Ovary (tissue), 9 donors: Measurements from ENCODE around the gene THADA. TPM values are rescaled to one million over a fixed set of nuclear protein-coding genes. Genes with fewer than 3 reads are reported as not detected.

ENCODE experiments used
- DNase-seq, 5 donors: peaks; one replicate each; pipeline ENCODE4 v3.0.0-alpha.2; 2019 to 2020
- H3K27ac ChIP-seq, 2 donors: fragments of 200-600 bp; one replicate each; pipeline versions ENCODE4 v1.5.1 to v1.8.0; 2019 to 2022
- H3K27me3 ChIP-seq: fragments of 200-600 bp; one replicate; pipeline ENCODE4 v1.8.0; 2022
- H3K36me3 ChIP-seq: fragments of 200-600 bp; sonication (generic); one replicate; pipeline ENCODE4 v1.5.1; 2019
- H3K4me1 ChIP-seq: one replicate; pipeline ENCODE4 v1.8.1; 2013; ENCODE audit warnings: mild to moderate bottlenecking, moderate library complexity; ENCODE audit not compliant: insufficient read depth
- H3K4me3 ChIP-seq: fragments of 200-600 bp; sonication (generic); one replicate; pipeline ENCODE4 v1.5.1; 2017
- H3K9me3 ChIP-seq, 2 donors: fragments of 200-600 bp in 1 of 2; sonication (generic) in 1 of 2; one replicate each; pipeline versions ENCODE4 v1.5.1 to v1.8.1; 2013 to 2019; ENCODE audit warnings: mild to moderate bottlenecking in 1 of 2, moderate library complexity in 1 of 2
- CTCF ChIP-seq, 3 donors: fragments of 450-650 bp in 2 of 3; fragments of 200-600 bp in 1 of 3; IDR thresholded peaks; one replicate each; pipeline versions ENCODE4 v1.5.1 to v1.8.0; 2016 to 2022; ENCODE audit warnings: antibody characterized with exemption in 3 of 3, mild to moderate bottlenecking in 1 of 3
- EP300 ChIP-seq: sonication (generic); formaldehyde crosslinking; IDR thresholded peaks from one replicate; pipeline ENCODE4 v1.6.1; 2017; ENCODE audit warnings: antibody characterized with exemption
- POLR2A ChIP-seq: fragments of 450-650 bp; IDR thresholded peaks from one replicate; pipeline ENCODE4 v1.6.1; 2017; ENCODE audit warnings: antibody characterized with exemption, mild to moderate bottlenecking, moderate library complexity
- WGBS, 3 donors: extraction: QIAGEN DNeasy Blood & Tissue Kit in 1 of 3; methylation state at CpG; one replicate each; pipeline versions ENCODE4 v1.1.5 to v1.1.7; 2013 to 2017; 5-methylcytosine and 5-hydroxymethylcytosine counted together
- intact Hi-C, 4 donors: fragments of 100-400 bp; cut with DNase I; formaldehyde crosslinking; loops; one replicate each; pipeline versions ENCODE4 v1.11.0 to v1.15.1; 2022 to 2023
- polyA plus RNA-seq, 2 donors: library from polyadenylated mRNA; stranded (reverse); fragments of 200-250 nt in 1 of 2; fragments of 350-450 nt in 1 of 2; fragmentation: Illumina TruSeq in 1 of 2; extraction: RNeasy Lipid Tissue Mini Kit (QIAGEN cat#74804) in 1 of 2; gene quantifications; one replicate each; pipeline ENCODE4 v1.2.3, GENCODE V29; 2013 to 2014
- total RNA-seq, 7 donors: library from RNA; depleted of rRNA in 2 of 7; stranded (reverse); fragments of >200 nt in 2 of 7; fragmentation: NEBNext Ultra II Directional in 3 of 7; extraction: Animal tissue kit (Norgen Biotek cat#: 25700) in 3 of 7; gene quantifications; one replicate each; pipeline versions ENCODE4 v1.1.0 to v1.2.4, GENCODE V29; 2016 to 2023
- donor health status: DM: no; HTN: no; CAD: no; lungs with moderate emphysema.
- donor health status: DM: no; HTN: no; CAD: no.
- donor health status: Bipolar disorder and iron deficiency.
- donor health status: DM: yes; HTN: yes; CAD: no.
- donor health status: DM: no; HTN: no; CAD: no.
- donor health status: DM: yes; HTN: yes; CAD: no.

Gene THADA
- total and polyA plus RNA-seq, 9 donors, result 14.0 to 46.8 (median 28.6) TPM

DNA sequence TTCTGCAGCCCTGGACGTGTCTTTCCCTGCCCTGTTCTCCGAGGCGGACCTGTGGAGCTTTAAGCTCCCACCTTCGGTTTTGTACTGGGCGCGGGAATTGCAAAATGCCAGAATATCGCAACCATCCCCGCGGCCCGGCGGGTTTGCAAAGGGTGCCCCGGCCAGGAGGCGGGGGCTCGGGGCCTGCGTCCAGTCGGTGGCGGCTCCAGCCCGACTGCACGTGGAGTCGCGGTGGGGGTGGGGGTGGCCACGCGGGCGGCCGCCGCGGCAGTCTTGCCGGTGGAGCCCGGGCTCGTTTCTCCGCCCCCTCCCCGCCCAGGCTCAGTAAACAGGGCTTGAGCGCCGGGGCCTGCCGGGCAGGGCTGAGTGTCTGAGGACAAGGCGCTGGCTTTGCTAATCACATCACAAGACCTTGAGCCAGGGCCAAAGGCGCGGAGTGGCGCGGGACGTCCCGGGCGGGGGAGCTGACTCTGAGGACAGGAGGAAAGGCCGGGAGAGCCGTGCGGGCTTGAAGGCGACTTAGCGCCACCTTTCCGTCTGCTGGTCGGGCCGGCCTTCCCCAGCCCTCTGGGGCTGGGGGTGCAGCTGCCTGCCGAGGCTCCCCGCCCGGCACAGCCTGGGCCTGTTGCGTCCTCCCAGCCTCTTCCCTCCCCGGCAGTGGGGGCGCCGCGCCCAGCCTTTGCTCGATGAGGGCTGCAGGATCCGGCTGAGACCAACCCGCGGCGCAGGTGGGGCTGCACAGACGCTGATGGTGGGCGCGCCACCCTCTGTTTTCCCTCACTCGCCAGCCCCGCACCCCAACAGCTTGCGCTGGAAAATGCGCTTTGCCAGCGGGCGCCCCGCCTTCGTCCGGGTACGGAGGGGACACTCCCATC, 368.6 kb downstream of the THADA start:
- Histone ChIP-seq H3K27me3 (no peaks in the 10 kb centered on the region), H3K4me1 (peaks cover 16% of the 10 kb centered on the region), H3K27ac (peak overlapping the region; percentile 62 to 90), H3K36me3 (no peaks in the 10 kb centered on the region), H3K4me3 (peak overlapping the region; percentile 84), H3K9me3 (no peaks in the 10 kb centered on the region)
- intact Hi-C loops, result loop anchor here (5.0 to 10.0 kb wide), 10 partner anchors 78 to 400 kb away; no protein-coding TSS in a partner anchor
- TF ChIP-seq CTCF (IDR thresholded peaks at IDR 0.05), result peak; percentile 12 to 46 (median 40)
- peak; percentile 48 for TF ChIP-seq POLR2A
- TF ChIP-seq EP300, result no peak
- WGBS, 3 donors, result 0 to 1% (median 0%) methylated on average over 61 to 77 of the region's 77 CpGs
- peak; percentile 90 to 95 (median 93) for DNase-seq

- H3K27me3 ChIP-seq, result no peaks in the 10 kb centered on the region
- H3K27ac ChIP-seq, result peak within 1 kb of the TSS; percentile 90 to 92
- peaks cover 15% of the 10 kb centered on the region for H3K4me1 ChIP-seq
- intact Hi-C loops, result loop anchor here (5.0 to 10.0 kb wide), 10 partner anchors 78 to 399 kb away; no protein-coding TSS in a partner anchor
- TF ChIP-seq CTCF (IDR thresholded peaks at IDR 0.05) (peak in 1 of 3 donors; percentile 40), POLR2A (peak; percentile 77), EP300 (no peak)
- H3K4me3 ChIP-seq, result peak within 1 kb of the TSS; percentile 84
- H3K36me3 ChIP-seq, result no peaks in the 10 kb centered on the region
- DNase-seq, result peak; percentile 97 to 98 (median 97)
- no peaks in the 10 kb centered on the region for H3K9me3 ChIP-seq
- WGBS, 3 donors, result 0 to 1% (median 0%) methylated on average over 43 to 57 of the region's 58 CpGs
These were observed 369.3 kb downstream of the THADA start, which contains the start of gene ZFP36L2 for GRCh38 chr2:43226558-43226954. TSS of gene ZFP36L2 (minus strand) at chr2:43226606. CDS start at chr2:43226315, 291 bp downstream.

DNA sequence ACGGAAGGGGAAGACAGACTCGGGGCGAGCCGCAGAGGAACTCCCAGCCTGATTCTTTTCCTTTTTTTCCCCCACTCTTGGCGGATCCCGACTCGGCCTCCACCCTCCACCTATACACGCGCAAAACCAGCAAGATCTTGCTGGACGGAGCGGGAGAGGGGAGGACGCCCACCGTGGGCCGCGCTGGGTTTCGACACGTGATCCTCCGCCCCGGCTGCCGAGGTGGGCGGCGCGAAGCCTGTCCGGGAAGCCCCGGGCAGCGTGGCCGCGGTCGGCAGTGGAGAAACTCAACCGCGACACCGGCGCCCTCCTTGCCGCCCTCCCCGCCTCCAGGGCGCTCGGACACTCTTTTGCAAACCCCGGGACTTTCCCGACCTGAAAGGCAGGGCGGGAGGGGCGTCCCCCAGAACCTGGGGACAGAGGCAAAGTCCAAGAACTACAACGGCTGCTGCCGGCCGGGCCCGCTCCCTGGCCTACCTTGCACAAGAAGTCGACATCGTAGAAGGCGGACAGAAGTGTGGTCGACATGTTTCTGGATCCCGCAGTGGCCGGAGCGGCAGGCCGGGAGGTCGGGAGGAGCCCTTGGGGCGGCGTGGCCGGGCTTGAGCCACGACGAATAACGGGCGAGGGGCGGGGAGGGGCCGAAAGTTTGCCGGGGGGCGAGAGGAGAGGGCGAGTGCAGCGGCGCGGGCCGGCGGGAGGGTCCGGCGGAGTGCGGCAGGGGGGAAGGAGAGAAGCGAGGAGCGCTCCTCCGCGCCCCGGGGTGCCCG, 369.9 kb downstream of the THADA start:
- Histone ChIP-seq H3K27me3 (no peaks in the 10 kb centered on the region), H3K36me3 (no peaks in the 10 kb centered on the region), H3K4me1 (peaks cover 14% of the 10 kb centered on the region), H3K4me3 (peak overlapping the region; percentile 77), H3K9me3 (no peaks in the 10 kb centered on the region), H3K27ac (peak overlapping the region; percentile 90 to 92)
- intact Hi-C loops, result loop anchor here (5.0 to 10.0 kb wide), 10 partner anchors 79 to 399 kb away; no protein-coding TSS in a partner anchor
- WGBS, 3 donors, result 0% methylated on average over 73 to 80 of the region's 80 CpGs
- peak; percentile 58 to 81 (median 74) for DNase-seq
- TF ChIP-seq POLR2A, result no peak
- no peak for TF ChIP-seq CTCF (IDR thresholded peaks at IDR 0.05)
- TF ChIP-seq EP300, result no peak

DNA sequence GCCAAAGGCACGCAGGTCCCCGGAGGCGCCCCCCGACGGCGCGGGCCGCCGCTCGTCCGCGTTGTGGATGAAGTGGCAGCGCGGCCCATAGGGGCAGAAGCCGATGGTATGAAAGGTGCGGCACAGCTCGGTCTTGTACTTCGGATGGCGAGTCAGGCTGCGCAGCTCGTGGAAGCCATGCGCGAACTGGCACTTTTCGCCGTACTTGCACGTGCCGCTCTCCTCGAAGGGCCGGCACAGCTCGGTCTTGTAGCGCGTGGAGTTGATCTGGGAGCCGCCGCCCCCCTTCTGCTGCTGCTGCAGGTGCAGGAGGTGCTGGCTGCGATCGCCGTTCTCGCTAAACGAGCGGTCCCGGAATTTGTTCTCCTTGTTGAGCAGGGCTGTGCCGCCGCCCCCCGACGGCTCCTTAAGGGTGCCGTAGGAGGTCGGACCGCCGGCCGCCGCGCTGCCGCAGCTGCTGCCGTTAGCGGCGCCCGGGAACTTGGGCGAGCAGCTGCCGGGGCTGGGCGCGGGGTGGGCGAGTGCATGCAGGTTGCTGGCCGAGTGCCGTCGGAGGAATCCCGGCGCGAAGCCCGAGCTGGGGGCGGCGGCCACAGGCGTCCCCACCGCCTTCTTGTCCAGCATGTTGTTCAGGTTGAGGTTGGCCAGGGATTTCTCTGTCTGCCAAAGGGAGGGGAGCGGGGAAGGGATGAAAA, 370.6 kb downstream of the THADA start:
- H3K9me3 ChIP-seq, result no peaks in the 10 kb centered on the region
- no peaks in the 10 kb centered on the region for H3K36me3 ChIP-seq
- intact Hi-C loops, result loop anchor here (5.0 to 10.0 kb wide), 10 partner anchors 80 to 398 kb away; no protein-coding TSS in a partner anchor
- H3K4me3 ChIP-seq, result peak overlapping the region; percentile 77
- H3K4me1 ChIP-seq, result peaks cover 13% of the 10 kb centered on the region
- H3K27me3 ChIP-seq, result no peaks in the 10 kb centered on the region
- peak overlapping the region; percentile 90 to 92 for H3K27ac ChIP-seq
- no peak for TF ChIP-seq EP300
- TF ChIP-seq CTCF (IDR thresholded peaks at IDR 0.05), result peak in 1 of 3 donors; percentile 10
- 1% methylated on average over 69 to 74 of the region's 74 CpGs for WGBS, 3 donors
- DNase-seq, result peak; percentile 62 to 75 (median 70)
